OCI-LY1 (cell line): ENCODE data around the gene SUN5.

Experiments used
- H2AFZ ChIP-seq: fragments of 200-600 bp; sonication (generic), shearing (Covaris generic); 2 replicates; pipeline ENCODE4 v1.6.0; 2014; ENCODE audit warnings: antibody characterized with exemption, mild to moderate bottlenecking, low read length
- H3F3A ChIP-seq: fragments of 200-600 bp; sonication (generic), shearing (Covaris generic); 2 replicates; pipeline ENCODE4 v1.6.0; 2014; ENCODE audit warnings: mild to moderate bottlenecking, antibody characterized with exemption, low read length, moderate library complexity; ENCODE audit not compliant: insufficient read depth
- H3K27ac ChIP-seq: fragments of 200-600 bp; sonication (generic); 2 replicates; pipeline ENCODE4 v1.5.1; 2014; ENCODE audit warnings: low read length, mixed run types, mild to moderate bottlenecking, low read depth; ENCODE audit not compliant: poor library complexity, severe bottlenecking
- H3K27me3 ChIP-seq: fragments of 200-600 bp; sonication (generic); 2 replicates; pipeline ENCODE4 v1.6.0; 2014; ENCODE audit warnings: antibody characterized with exemption, mild to moderate bottlenecking, low read length, moderate library complexity; ENCODE audit not compliant: insufficient read depth
- H3K36me3 ChIP-seq: fragments of 200-600 bp; sonication (generic); 2 replicates; pipeline ENCODE4 v1.6.1; 2014; ENCODE audit warnings: mild to moderate bottlenecking, antibody characterized with exemption, low read length, moderate library complexity, mixed read lengths; ENCODE audit not compliant: insufficient read depth
- H3K4me1 ChIP-seq: fragments of 200-600 bp; sonication (generic); 2 replicates; pipeline ENCODE4 v1.5.1; 2014; ENCODE audit warnings: mild to moderate bottlenecking, low read length, moderate library complexity; ENCODE audit not compliant: insufficient read depth, severe bottlenecking
- H3K4me2 ChIP-seq: fragments of 200-600 bp; sonication (generic), shearing (Covaris generic); 2 replicates; pipeline ENCODE4 v1.6.1; 2014; ENCODE audit warnings: low read length
- H3K4me3 ChIP-seq: fragments of 200-600 bp; sonication (generic); 2 replicates; pipeline ENCODE4 v1.5.1; 2014; ENCODE audit warnings: low read length, low read depth, mild to moderate bottlenecking, mixed read lengths; ENCODE audit not compliant: poor library complexity, severe bottlenecking
- H3K79me2 ChIP-seq: fragments of 200-600 bp; shearing (Covaris generic); 2 replicates; pipeline ENCODE4 v1.6.1; 2016; ENCODE audit warnings: mixed run types, low read length, mixed read lengths; ENCODE audit not compliant: insufficient read depth
- H3K9ac ChIP-seq: fragments of 200-600 bp; sonication (generic), shearing (Covaris generic); 2 replicates; pipeline ENCODE4 v1.6.1; 2014; ENCODE audit warnings: mild to moderate bottlenecking, low read length, mixed read lengths
- H3K9me2 ChIP-seq: fragments of 200-600 bp; sonication (generic), shearing (Covaris generic); 2 replicates; pipeline ENCODE4 v1.6.1; 2014; ENCODE audit warnings: low read depth, mild to moderate bottlenecking, low read length, mixed read lengths
- H3K9me3 ChIP-seq: fragments of 200-600 bp; shearing (Covaris generic); 2 replicates; pipeline ENCODE4 v1.6.1; 2014; ENCODE audit warnings: low read length, mixed read lengths
- H4K20me1 ChIP-seq: fragments of 200-600 bp; sonication (generic), shearing (Covaris generic); 2 replicates; pipeline ENCODE4 v1.6.0; 2016; ENCODE audit warnings: mild to moderate bottlenecking, low read length; ENCODE audit not compliant: insufficient read depth
- CTCF ChIP-seq: fragments of 200-600 bp; sonication (generic), shearing (Covaris generic); IDR thresholded peaks from 2 replicates; pipeline ENCODE4 v1.5.1; 2017; ENCODE audit warnings: mild to moderate bottlenecking, antibody characterized with exemption, low read length, moderate library complexity, mixed read lengths
- EZH2 ChIP-seq: fragments of 200-600 bp; sonication (generic), shearing (Covaris generic); IDR thresholded peaks from 2 replicates; pipeline ENCODE4 v1.8.0; 2017; ENCODE audit warnings: borderline replicate concordance, mixed run types, mild to moderate bottlenecking, antibody characterized with exemption, low read length, moderate library complexity, mixed read lengths

SUN5 gene

GRCh38 chr20:33006776-33007375, 2.6 kb upstream of the SUN5 start:
- no peak overlapping the region for H3K4me2 ChIP-seq

GRCh38 chr20:33005908-33006775, 1.9 kb upstream of the SUN5 start:
- H3K9me2 ChIP-seq, result no peaks in the 10 kb centered on the region
- H2AFZ ChIP-seq, result no peak overlapping the region
- H3K27ac ChIP-seq, result no peak overlapping the region
- no peak overlapping the region for H3K4me3 ChIP-seq
- H3K4me1 ChIP-seq, result no peaks in the 10 kb centered on the region
- no peak overlapping the region for H3K4me2 ChIP-seq
- no peak overlapping the region for H3K9ac ChIP-seq
- TF ChIP-seq CTCF, result no peak
- TF ChIP-seq EZH2, result no peak
- H3F3A ChIP-seq, result no peaks in the 10 kb centered on the region
- no peaks in the 10 kb centered on the region for H4K20me1 ChIP-seq
- no peaks in the 10 kb centered on the region; the same call in 1 of the 2 replicates for H3K27me3 ChIP-seq
- no peaks in the 10 kb centered on the region for H3K36me3 ChIP-seq
- H3K9me3 ChIP-seq, result no peaks in the 10 kb centered on the region
- H3K79me2 ChIP-seq, result no peaks in the 10 kb centered on the region

More at GRCh38 chr20:33006776-33007375, 2.6 kb upstream of the SUN5 start:
- no peaks in the 10 kb centered on the region for H3K9me2 ChIP-seq
- no peak overlapping the region for H3K9ac ChIP-seq
- no peaks in the 10 kb centered on the region; the same call in 1 of the 2 replicates for H3K27me3 ChIP-seq
- no peaks in the 10 kb centered on the region for H3F3A ChIP-seq
- H3K36me3 ChIP-seq, result no peaks in the 10 kb centered on the region
- H3K4me1 ChIP-seq, result no peaks in the 10 kb centered on the region
- no peak overlapping the region for H3K4me3 ChIP-seq
- H4K20me1 ChIP-seq, result no peaks in the 10 kb centered on the region
- H3K79me2 ChIP-seq, result no peaks in the 10 kb centered on the region
- no peak overlapping the region for H2AFZ ChIP-seq
- TF ChIP-seq EZH2, result no peak
- TF ChIP-seq CTCF, result no peak
- no peak overlapping the region for H3K27ac ChIP-seq
- H3K9me3 ChIP-seq, result no peaks in the 10 kb centered on the region

- H3K4me1 ChIP-seq, result no peaks in the 10 kb centered on the region
- no peak for TF ChIP-seq EZH2
- peak; percentile 75 for TF ChIP-seq CTCF
Measured at GRCh38 chr20:33005132-33005566, 916 bp upstream of the SUN5 start.

More at GRCh38 chr20:33005132-33005566, 916 bp upstream of the SUN5 start:
- H3K36me3 ChIP-seq, result no peaks in the 10 kb centered on the region
- H3K4me3 ChIP-seq, result no peak overlapping the region
- H3K27me3 ChIP-seq, result no peaks in the 10 kb centered on the region
- H3K9me3 ChIP-seq, result no peaks in the 10 kb centered on the region
- no peaks in the 10 kb centered on the region for H3K9me2 ChIP-seq
- no peak overlapping the region for H3K4me2 ChIP-seq
- no peak overlapping the region for H3K27ac ChIP-seq
- no peak overlapping the region for H2AFZ ChIP-seq
- no peaks in the 10 kb centered on the region for H3K79me2 ChIP-seq
- H3F3A ChIP-seq, result no peaks in the 10 kb centered on the region
- H4K20me1 ChIP-seq, result no peaks in the 10 kb centered on the region
- no peak overlapping the region for H3K9ac ChIP-seq
